AG09319 (cell line): ENCODE results near the gene IFT172.

Experiments used
- DNase-seq: peaks from one replicate; pipeline ENCODE4 v3.0.0-alpha.2; 2010; ENCODE audit warnings: low read depth; ENCODE audit errors: extremely low read depth
- TF ChIP-seq, protein P1 (sequence below): IDR thresholded peaks from 2 replicates; pipeline ENCODE4 v1.5.1; 2011; ENCODE audit warnings: low read depth, mild to moderate bottlenecking, inconsistent platforms, low read length, moderate library complexity

The IFT172 gene

GRCh38 chr2:27400348-27401135 lies 89.0 kb downstream of the IFT172 start:
- no peak for DNase-seq
- TF ChIP-seq, protein P1, sequence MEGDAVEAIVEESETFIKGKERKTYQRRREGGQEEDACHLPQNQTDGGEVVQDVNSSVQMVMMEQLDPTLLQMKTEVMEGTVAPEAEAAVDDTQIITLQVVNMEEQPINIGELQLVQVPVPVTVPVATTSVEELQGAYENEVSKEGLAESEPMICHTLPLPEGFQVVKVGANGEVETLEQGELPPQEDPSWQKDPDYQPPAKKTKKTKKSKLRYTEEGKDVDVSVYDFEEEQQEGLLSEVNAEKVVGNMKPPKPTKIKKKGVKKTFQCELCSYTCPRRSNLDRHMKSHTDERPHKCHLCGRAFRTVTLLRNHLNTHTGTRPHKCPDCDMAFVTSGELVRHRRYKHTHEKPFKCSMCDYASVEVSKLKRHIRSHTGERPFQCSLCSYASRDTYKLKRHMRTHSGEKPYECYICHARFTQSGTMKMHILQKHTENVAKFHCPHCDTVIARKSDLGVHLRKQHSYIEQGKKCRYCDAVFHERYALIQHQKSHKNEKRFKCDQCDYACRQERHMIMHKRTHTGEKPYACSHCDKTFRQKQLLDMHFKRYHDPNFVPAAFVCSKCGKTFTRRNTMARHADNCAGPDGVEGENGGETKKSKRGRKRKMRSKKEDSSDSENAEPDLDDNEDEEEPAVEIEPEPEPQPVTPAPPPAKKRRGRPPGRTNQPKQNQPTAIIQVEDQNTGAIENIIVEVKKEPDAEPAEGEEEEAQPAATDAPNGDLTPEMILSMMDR, result no peak

GRCh38 chr2:27398962-27399361 lies 90.6 kb downstream of the IFT172 start:
- no peak for DNase-seq
- TF ChIP-seq, protein P1, result no peak
